Measurements from ENCODE around the gene LMBR1L. TPM values are rescaled to one million over a fixed set of nuclear protein-coding genes. Genes with fewer than 3 reads are reported as not detected.
A peak's percentile ranks its signal among the peaks of the same experiment; 100 is the strongest.

Gene LMBR1L
- total and polyA plus RNA-seq, 8 donors = 12.9 to 76.5 (median 22.7) TPM

DNA sequence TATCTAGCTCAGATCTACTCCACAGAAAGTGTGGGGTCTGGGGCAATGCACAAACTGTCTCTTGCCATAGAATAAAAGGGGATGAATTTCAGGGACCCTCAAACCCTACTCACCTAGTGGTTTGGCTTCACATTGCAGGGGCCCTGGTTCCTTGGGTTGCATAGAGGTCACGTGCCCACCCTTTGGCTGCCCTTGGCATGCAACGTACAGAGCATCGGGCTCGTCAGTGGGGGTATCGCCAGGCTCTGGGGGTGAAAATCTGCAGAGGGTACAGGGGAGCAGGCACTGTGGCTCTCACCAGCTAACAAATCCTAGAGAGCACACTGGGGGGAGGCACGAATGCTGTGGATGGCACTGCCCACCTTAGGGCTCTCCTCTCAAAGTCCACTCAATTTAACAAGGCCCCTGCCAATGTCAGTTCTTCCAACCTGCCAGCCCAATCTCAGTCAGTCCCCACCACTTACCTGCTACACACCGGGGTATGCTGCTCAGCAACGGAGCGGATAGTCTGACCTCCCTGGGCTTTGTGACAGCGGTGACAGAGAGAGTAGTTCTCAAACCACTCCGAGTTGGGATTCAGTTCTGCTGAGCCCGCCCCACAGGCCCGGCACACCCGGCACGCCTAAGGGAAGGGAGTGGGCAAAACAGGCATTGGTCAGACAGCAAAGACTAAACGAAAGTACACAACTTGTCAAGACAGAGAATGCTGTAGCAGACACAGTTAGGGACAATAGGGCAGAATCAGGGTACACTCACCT lies 58.0 kb downstream of the LMBR1L start:
- Histone ChIP-seq H3K4me3 (no peak overlapping the region), H3K27me3 (no peaks in the 10 kb centered on the region), H3K9me3 (no peaks in the 10 kb centered on the region), H3K36me3 (peaks cover 12 to 61% (median 40%) of the 10 kb centered on the region in 3 donors), H3K27ac (peak overlapping the region in 1 of 4 donors; percentile 5), H3K4me1 (peaks cover 9 to 29% (median 29%) of the 10 kb centered on the region in 3 donors)
- DNase-seq (no peak), FAIRE-seq (no peak), ATAC-seq (no peak)
- WGBS, 2 donors = 89 to 91% methylated on average over 16 of the region's 16 CpGs
- TF ChIP-seq, protein P1, sequence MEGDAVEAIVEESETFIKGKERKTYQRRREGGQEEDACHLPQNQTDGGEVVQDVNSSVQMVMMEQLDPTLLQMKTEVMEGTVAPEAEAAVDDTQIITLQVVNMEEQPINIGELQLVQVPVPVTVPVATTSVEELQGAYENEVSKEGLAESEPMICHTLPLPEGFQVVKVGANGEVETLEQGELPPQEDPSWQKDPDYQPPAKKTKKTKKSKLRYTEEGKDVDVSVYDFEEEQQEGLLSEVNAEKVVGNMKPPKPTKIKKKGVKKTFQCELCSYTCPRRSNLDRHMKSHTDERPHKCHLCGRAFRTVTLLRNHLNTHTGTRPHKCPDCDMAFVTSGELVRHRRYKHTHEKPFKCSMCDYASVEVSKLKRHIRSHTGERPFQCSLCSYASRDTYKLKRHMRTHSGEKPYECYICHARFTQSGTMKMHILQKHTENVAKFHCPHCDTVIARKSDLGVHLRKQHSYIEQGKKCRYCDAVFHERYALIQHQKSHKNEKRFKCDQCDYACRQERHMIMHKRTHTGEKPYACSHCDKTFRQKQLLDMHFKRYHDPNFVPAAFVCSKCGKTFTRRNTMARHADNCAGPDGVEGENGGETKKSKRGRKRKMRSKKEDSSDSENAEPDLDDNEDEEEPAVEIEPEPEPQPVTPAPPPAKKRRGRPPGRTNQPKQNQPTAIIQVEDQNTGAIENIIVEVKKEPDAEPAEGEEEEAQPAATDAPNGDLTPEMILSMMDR (IDR thresholded peaks at IDR 0.05) = no peak
- intact Hi-C loops (cut with DNase I) = no loop called here

DNA sequence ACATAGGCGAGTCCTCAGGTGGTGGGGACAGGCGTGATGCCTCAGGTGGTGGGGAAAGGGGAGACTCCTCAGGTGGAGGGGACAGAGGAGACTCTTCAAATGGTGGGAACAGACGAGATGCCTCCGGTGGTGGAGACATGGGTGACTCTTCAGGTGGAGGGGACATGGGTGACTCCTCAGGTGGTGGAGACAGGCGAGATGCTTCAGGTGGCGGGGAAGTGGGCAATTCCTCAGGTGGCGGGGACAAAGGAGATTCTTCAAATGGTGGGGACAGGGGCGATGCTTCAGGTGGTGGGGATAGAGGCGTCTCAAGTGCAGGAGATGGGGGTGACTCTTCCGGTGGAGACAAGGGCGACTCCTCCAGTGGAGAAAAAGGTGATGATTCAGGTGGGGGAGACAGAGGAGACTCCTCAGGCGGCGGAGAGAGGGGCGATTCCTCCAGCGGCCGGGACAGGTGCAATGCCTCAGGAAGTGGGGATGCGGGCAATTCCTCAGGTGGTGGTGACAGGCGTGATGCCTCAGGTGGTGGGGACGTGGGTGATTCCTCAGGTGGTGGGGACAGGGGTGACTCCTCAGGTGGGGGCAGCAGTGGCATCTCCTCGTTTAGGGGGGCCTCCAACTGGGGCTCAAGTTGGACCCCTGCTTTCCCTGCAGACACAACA lies 58.7 kb downstream of the LMBR1L start:
- Histone ChIP-seq H3K4me3 (no peak overlapping the region), H3K27me3 (no peaks in the 10 kb centered on the region), H3K4me1 (peaks cover 7 to 22% (median 22%) of the 10 kb centered on the region in 3 donors), H3K9me3 (no peaks in the 10 kb centered on the region), H3K27ac (no peak overlapping the region), H3K36me3 (peaks cover 12 to 65% (median 42%) of the 10 kb centered on the region in 3 donors)
- ATAC-seq (no peak), DNase-seq (no peak), FAIRE-seq (no peak)
- intact Hi-C loops (cut with DNase I) = no loop called here
- 89 to 90% methylated on average over 20 of the region's 20 CpGs for WGBS, 2 donors
- TF ChIP-seq, protein P1 (IDR thresholded peaks at IDR 0.05) = no peak

DNA sequence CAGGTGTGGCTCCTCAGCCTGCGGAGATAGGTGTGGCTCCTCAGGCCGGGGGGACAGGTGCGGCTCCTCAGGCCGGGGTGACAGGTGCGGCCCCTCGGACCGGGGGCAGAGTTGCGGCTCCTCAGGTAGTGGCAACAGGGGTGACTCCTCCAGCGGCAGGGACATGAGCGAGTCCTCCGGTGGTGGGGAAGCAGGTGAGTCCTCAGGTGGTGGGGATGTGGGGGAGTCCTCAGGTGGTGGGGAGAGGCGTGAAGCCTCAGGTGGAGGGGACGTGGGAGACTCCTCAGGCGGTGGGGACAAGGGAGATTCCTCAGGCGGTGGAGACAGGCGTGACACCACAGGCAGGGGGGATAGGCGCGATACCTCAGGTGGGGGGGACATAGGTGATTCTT lies 59.3 kb downstream of the LMBR1L start:
- TF ChIP-seq, protein P1 (IDR thresholded peaks at IDR 0.05) = no peak
- DNase-seq (no peak), FAIRE-seq (no peak), ATAC-seq (no peak)
- H3K36me3 ChIP-seq = peaks cover 12 to 70% (median 44%) of the 10 kb centered on the region in 3 donors
- intact Hi-C loops (cut with DNase I) = no loop called here
- H3K27me3 ChIP-seq = no peaks in the 10 kb centered on the region
- H3K4me1 ChIP-seq = peaks cover 1 to 17% (median 17%) of the 10 kb centered on the region in 3 donors
- no peak overlapping the region for H3K4me3 ChIP-seq
- no peaks in the 10 kb centered on the region for H3K9me3 ChIP-seq
- H3K27ac ChIP-seq = no peak overlapping the region
- WGBS, 2 donors = 94 to 95% methylated on average over 18 of the region's 18 CpGs

DNA sequence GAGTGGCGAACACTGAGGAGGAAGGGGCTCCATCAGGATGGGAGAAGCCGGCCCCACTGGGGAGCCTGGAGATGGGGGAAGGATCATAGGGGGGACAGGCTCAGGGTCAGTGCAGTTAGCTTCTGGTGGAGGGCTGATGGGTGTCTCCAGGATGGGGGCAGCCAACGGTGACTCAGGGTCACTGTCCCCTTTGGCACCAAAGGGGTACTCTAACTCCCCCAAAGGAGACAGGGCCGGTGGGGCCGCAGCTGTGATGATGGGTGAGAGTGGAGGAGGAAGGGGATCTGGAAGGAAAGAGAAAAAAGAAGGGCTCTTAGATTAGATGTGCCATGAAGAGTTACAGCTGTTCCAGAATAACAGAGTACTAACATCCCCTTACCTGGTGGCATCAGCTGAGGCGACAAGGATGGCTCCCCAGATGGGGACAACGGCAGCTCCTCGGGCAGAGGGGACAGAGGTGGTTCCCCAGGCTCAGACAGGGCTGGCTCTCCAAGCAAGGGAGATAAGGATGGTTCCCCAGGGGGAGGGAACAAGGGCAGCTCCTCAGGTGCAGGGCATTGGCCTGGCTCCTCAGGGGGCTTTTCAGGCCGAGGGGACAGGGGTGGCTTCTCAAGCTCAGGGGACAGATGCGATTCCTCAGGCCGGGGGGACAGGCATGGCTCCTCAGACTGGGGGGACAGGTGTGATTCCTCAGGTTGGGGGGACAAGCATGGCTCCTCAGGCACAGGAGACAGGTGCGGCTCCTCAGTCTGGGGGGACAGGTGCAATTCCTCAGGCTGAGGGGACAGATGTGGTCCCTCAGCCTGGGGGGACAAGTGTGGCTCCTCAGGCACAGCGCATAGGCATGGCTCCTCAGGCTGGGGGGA lies 59.9 kb downstream of the LMBR1L start:
- Histone ChIP-seq H3K4me3 (no peak overlapping the region), H3K27ac (no peak overlapping the region), H3K27me3 (no peaks in the 10 kb centered on the region), H3K36me3 (peaks cover 12 to 77% (median 49%) of the 10 kb centered on the region in 3 donors), H3K9me3 (no peaks in the 10 kb centered on the region), H3K4me1 (peaks cover 0 to 11% (median 11%) of the 10 kb centered on the region in 3 donors)
- DNase-seq = no peak
- FAIRE-seq = no peak
- TF ChIP-seq, protein P1 (IDR thresholded peaks at IDR 0.05) = no peak
- intact Hi-C loops (cut with DNase I) = no loop called here
- WGBS, 2 donors = 86 to 96% methylated on average over 13 of the region's 13 CpGs
- ATAC-seq = no peak
